Natural killer cell (primary cell): ENCODE measurements around the gene GSN. TPM values are rescaled to one million over a fixed set of nuclear protein-coding genes. Genes with fewer than 3 reads are reported as not detected.
A peak's percentile ranks its signal among the peaks of the same experiment; 100 is the strongest.

ENCODE experiments used
- ATAC-seq, 3 donors: fragments of 150-1000 bp in 2 of 3; fragments of 200-7000 bp in 1 of 3; cut with Tn5 transposase; 1 replicate in 1 of 3; 2 replicates in 2 of 3; pipeline ENCODE4 v1.10.0; 2021; ENCODE audit warnings: mild to moderate bottlenecking in 2 of 3, moderate library complexity in 2 of 3
- DNase-seq, 2 donors: peaks; one replicate each; pipeline versions ENCODE4 v3.0.0 to v3.0.0-alpha.2; 2013 to 2021; ENCODE audit warnings: mixed read lengths in 1 of 2
- H3K27ac ChIP-seq: one replicate; pipeline ENCODE4 v1.5.1; 2013; ENCODE audit warnings: mild to moderate bottlenecking, low read length
- H3K27me3 ChIP-seq: one replicate; pipeline ENCODE4 v1.6.1; 2013; ENCODE audit warnings: low read length; ENCODE audit not compliant: control insufficient read depth, insufficient read depth
- H3K36me3 ChIP-seq: one replicate; pipeline ENCODE4 v1.6.1; 2013; ENCODE audit warnings: low read length; ENCODE audit not compliant: control insufficient read depth, insufficient read depth
- H3K4me1 ChIP-seq: one replicate; pipeline ENCODE4 v1.6.1; 2013; ENCODE audit warnings: low read length; ENCODE audit not compliant: control insufficient read depth, insufficient read depth
- H3K4me3 ChIP-seq: one replicate; pipeline ENCODE4 v1.5.1; 2013; ENCODE audit warnings: low read length
- H3K9me3 ChIP-seq: one replicate; pipeline ENCODE4 v1.6.1; 2013; ENCODE audit warnings: low read length; ENCODE audit not compliant: control insufficient read depth, insufficient read depth
- H3K27ac Mint-ChIP-seq, 2 donors: one replicate each; pipeline ENCODE4 v1.8.0; 2022; ENCODE audit warnings: mild to moderate bottlenecking in 2 of 2, mixed read lengths in 2 of 2, moderate library complexity in 1 of 2
- H3K27me3 Mint-ChIP-seq, 2 donors: one replicate each; pipeline ENCODE4 v1.8.0; 2022; ENCODE audit warnings: low read depth in 2 of 2, mixed read lengths in 2 of 2
- H3K36me3 Mint-ChIP-seq: one replicate; pipeline ENCODE4 v1.8.0; 2022; ENCODE audit warnings: mixed read lengths
- H3K4me1 Mint-ChIP-seq, 2 donors: one replicate each; pipeline ENCODE4 v1.8.0; 2022; ENCODE audit warnings: mixed read lengths in 2 of 2
- H3K4me3 Mint-ChIP-seq: one replicate; pipeline ENCODE4 v1.8.0; 2022; ENCODE audit warnings: mild to moderate bottlenecking, moderate library complexity, mixed read lengths
- H3K9me3 Mint-ChIP-seq, 2 donors: one replicate each; pipeline ENCODE4 v1.8.0; 2022; ENCODE audit warnings: mixed read lengths in 2 of 2
- CTCF ChIP-seq: fragments of 200-600 bp; IDR thresholded peaks from one replicate; pipeline ENCODE4 v1.8.0; 2022; ENCODE audit warnings: antibody characterized with exemption
- WGBS: methylation state at CpG from one replicate; pipeline ENCODE4 v1.1.7; 2013; ENCODE audit warnings: missing lambda C conversion rate; ENCODE audit not compliant: insufficient coverage; 5-methylcytosine and 5-hydroxymethylcytosine counted together
- intact Hi-C: fragments of 100-400 bp; cut with micrococcal nuclease; formaldehyde crosslinking; loops from one replicate; pipeline ENCODE4 v1.14.2; 2022
- total RNA-seq, 4 donors: library from RNA; stranded (reverse); fragments of 120-200 nt in 1 of 4; gene quantifications; one replicate each; pipeline versions ENCODE4 v1.2.3 to v1.2.4, GENCODE V29; 2013 to 2022

GSN gene
- total RNA-seq, 3 donors from 2014 or later (not counting 1 experiment from before 2014, with no cell fraction given), result 92.9 to 103 (median 103) TPM

GRCh38 chr9:121325387-121325786 lies 57.4 kb downstream of the GSN start:
- H3K27me3 ChIP-seq, result no peaks in the 10 kb centered on the region
- H3K9me3 ChIP-seq, result no peaks in the 10 kb centered on the region
- H3K9me3 Mint-ChIP-seq, result no peaks in the 10 kb centered on the region
- H3K36me3 Mint-ChIP-seq, result peaks cover 8% of the 10 kb centered on the region
- H3K4me3 Mint-ChIP-seq, result no peak overlapping the region
- no peaks in the 10 kb centered on the region for H3K27me3 Mint-ChIP-seq
- H3K27ac Mint-ChIP-seq, result peak overlapping the region in 1 of 2 donors; percentile 39
- DNase-seq (no peak), ATAC-seq (peak in 2 of 3 donors; percentile 40 to 51)
- peaks cover 33 to 36% of the 10 kb centered on the region in 2 donors for H3K4me1 Mint-ChIP-seq
- no peak overlapping the region for H3K4me3 ChIP-seq
- intact Hi-C loops, result no loop called here
- TF ChIP-seq CTCF, result no peak
- WGBS, result 60% methylated on average over 7 of the region's 7 CpGs
- H3K4me1 ChIP-seq, result peaks cover 22% of the 10 kb centered on the region
- H3K27ac ChIP-seq, result no peak overlapping the region
- peaks cover 60% of the 10 kb centered on the region for H3K36me3 ChIP-seq

- H3K27me3 ChIP-seq, result no peaks in the 10 kb centered on the region
- Mint-ChIP-seq H3K27me3 (no peaks in the 10 kb centered on the region), H3K27ac (no peak overlapping the region), H3K9me3 (no peaks in the 10 kb centered on the region), H3K4me1 (peaks cover 32 to 35% of the 10 kb centered on the region in 2 donors), H3K36me3 (peaks cover 16% of the 10 kb centered on the region), H3K4me3 (no peak overlapping the region)
- H3K36me3 ChIP-seq, result peaks cover 66% of the 10 kb centered on the region
- no peak for DNase-seq
- peaks cover 13% of the 10 kb centered on the region for H3K4me1 ChIP-seq
- no peak overlapping the region for H3K27ac ChIP-seq
- H3K4me3 ChIP-seq, result no peak overlapping the region
- WGBS, result 97% methylated on average over 19 of the region's 19 CpGs
- ATAC-seq, result no peak
- H3K9me3 ChIP-seq, result no peaks in the 10 kb centered on the region
- intact Hi-C loops, result no loop called here
- no peak for TF ChIP-seq CTCF
Observed at GRCh38 chr9:121326130-121326838, 58.3 kb downstream of the GSN start.

GRCh38 chr9:121326901-121327613 lies 59.1 kb downstream of the GSN start:
- Histone ChIP-seq H3K4me3 (no peak overlapping the region), H3K4me1 (peaks cover 12% of the 10 kb centered on the region), H3K36me3 (peaks cover 70% of the 10 kb centered on the region), H3K27ac (no peak overlapping the region), H3K27me3 (no peaks in the 10 kb centered on the region), H3K9me3 (no peaks in the 10 kb centered on the region)
- H3K4me3 Mint-ChIP-seq, result no peak overlapping the region
- intact Hi-C loops, result no loop called here
- H3K36me3 Mint-ChIP-seq, result peaks cover 16% of the 10 kb centered on the region
- WGBS, result 98% methylated on average over 11 of the region's 11 CpGs
- DNase-seq, result no peak
- no peak for TF ChIP-seq CTCF
- no peak overlapping the region for H3K27ac Mint-ChIP-seq
- ATAC-seq, result no peak
- no peaks in the 10 kb centered on the region for H3K27me3 Mint-ChIP-seq
- no peaks in the 10 kb centered on the region for H3K9me3 Mint-ChIP-seq
- peaks cover 27 to 37% of the 10 kb centered on the region in 2 donors for H3K4me1 Mint-ChIP-seq
